C4-2B (cell line): ENCODE results near the gene ILRUN.

Experiments used
- ZFX ChIP-seq: fragments of 450-650 bp; IDR thresholded peaks from 2 replicates; pipeline ENCODE4 v1.6.1; 2017
- TF ChIP-seq, protein P1 (sequence below): fragments of 450-650 bp; conservative IDR thresholded peaks from 2 replicates; pipeline ENCODE4 v1.5.1; 2017; ENCODE audit warnings: mild to moderate bottlenecking

DNA sequence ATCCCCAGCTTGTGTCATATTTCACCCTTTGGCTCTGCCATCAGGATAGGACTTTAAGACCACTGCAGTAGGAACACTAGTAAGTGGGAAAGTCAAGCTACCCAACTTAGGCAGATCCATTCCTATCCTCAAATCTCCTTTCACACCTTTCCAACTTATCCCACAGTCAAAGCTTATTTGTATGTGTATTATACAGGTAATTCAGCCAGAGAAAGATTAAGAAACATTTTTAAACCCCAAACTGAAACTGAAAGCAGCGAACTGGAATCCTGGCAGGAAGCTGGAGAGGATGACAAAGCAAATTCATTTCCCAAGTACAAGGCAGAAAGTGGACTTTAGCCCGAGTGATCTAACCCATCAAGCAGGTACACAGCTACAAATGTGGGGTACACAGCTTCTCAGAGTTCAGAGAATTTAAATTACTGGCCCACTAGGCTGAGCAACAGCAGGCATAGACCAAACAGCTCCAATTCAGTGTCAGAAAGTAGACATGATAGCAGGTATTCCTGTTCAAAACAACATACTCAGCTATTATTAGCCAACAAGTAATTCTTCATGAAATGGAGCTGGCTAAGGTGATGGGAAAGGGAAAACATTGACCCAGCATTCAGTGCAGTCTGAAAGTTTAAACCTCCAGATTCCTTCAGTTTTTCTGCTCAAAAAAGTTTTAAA, 39.1 kb downstream of the ILRUN start:
- TF ChIP-seq, protein P1, sequence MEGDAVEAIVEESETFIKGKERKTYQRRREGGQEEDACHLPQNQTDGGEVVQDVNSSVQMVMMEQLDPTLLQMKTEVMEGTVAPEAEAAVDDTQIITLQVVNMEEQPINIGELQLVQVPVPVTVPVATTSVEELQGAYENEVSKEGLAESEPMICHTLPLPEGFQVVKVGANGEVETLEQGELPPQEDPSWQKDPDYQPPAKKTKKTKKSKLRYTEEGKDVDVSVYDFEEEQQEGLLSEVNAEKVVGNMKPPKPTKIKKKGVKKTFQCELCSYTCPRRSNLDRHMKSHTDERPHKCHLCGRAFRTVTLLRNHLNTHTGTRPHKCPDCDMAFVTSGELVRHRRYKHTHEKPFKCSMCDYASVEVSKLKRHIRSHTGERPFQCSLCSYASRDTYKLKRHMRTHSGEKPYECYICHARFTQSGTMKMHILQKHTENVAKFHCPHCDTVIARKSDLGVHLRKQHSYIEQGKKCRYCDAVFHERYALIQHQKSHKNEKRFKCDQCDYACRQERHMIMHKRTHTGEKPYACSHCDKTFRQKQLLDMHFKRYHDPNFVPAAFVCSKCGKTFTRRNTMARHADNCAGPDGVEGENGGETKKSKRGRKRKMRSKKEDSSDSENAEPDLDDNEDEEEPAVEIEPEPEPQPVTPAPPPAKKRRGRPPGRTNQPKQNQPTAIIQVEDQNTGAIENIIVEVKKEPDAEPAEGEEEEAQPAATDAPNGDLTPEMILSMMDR, result no peak
- no peak for TF ChIP-seq ZFX
